ENCODE measurements around the gene NIPSNAP2. TPM values are rescaled to one million over a fixed set of nuclear protein-coding genes. Genes with fewer than 3 reads are reported as not detected.

The NIPSNAP2 gene
- total and polyA plus RNA-seq, 2 of the 13 experiments (the other 11 are each of a cell fraction or from before 2014, with no cell fraction given), result 40.3 to 61.5 TPM

- Histone ChIP-seq H3K4me2 (ENCODE audit: low read depth, low read length) (peak within 1 kb of the TSS; percentile 66), H3K36me3 (replicated peaks in 1 of 2; ENCODE audit: control insufficient read depth in 1 of 2, insufficient read depth in 2 of 2, low read length in 2 of 2) (peaks cover 1 to 17% of the 10 kb centered on the region in 2 experiments; a peak in 2 of 5 replicates), H3K9me3 (ENCODE audit: low read length) (no peaks in the 10 kb centered on the region), H3K4me1 (ENCODE audit: insufficient read depth, low read length) (peaks cover 34% of the 10 kb centered on the region), H3K4me3 (replicated peaks in 1 of 3; ENCODE audit: insufficient read depth in 1 of 3, low read depth in 2 of 3, low read length in 3 of 3) (peak within 1 kb of the TSS; percentile 79 to 99 (median 84)), H2AFZ (ENCODE audit: low read length) (no peak within 1 kb of the TSS), H3K79me2 (ENCODE audit: insufficient read depth, low read length) (peaks cover 19% of the 10 kb centered on the region), H3K9ac (ENCODE audit: insufficient read depth, low read depth, low read length) (peak within 1 kb of the TSS; percentile 86), H4K20me1 (ENCODE audit: insufficient read depth, low read length) (no peaks in the 10 kb centered on the region), H3K27ac (ENCODE audit: extremely low read length, insufficient read depth, low read length) (peak within 1 kb of the TSS; percentile 68), H3K27me3 (ENCODE audit: control insufficient read depth in 1 of 2, insufficient read depth in 2 of 2, low read length in 2 of 2) (no peaks in the 10 kb centered on the region; a peak in 1 of 5 replicates)
- intact Hi-C loops (cut with micrococcal nuclease; ENCODE audit: unreplicated experiment), result loop anchor here (2.0 kb wide), 1 partner anchor 65 kb away; the partner anchor contains the start of gene ZNF713
- in situ Hi-C loops (cut with HindIII; ENCODE audit: extremely low pct_ligation_motif_present, low pct_unique_long_range_greater_than_20kb), result loop anchor here (25.0 kb wide), 2 partner anchors 189 to 314 kb away; no protein-coding TSS in a partner anchor
- FAIRE-seq (peak; percentile 43), ATAC-seq (peak; percentile 98), DNase-seq (ENCODE audit: low spot score) (peak; percentile 89)
- under 1% methylated on average over 34 of the region's 53 CpGs for WGBS (ENCODE audit: low lambda C conversion rate)
- TSS peak; percentile 70 for BruUV-seq (replicated peaks)
- POLR2A ChIA-PET, result interaction anchor here (0.6 to 2.2 kb wide), 3 partner anchors 13 to 380 kb away, joined by 3 to 20 read pairs (median 3); partner anchors contain the start of gene NIPSNAP2
- CTCF ChIA-PET (ENCODE audit: low intra/inter-chr PET ratio, low total read pairs), result no interaction called here
- TF ChIP-seq REPIN1 (CRISPR knock-in tag; IDR thresholded peaks at IDR 0.05; ENCODE audit: borderline replicate concordance, low read depth) (peak; percentile 88; the same call in 1 of the 2 replicates), TFDP1 (CRISPR knock-in tag; IDR thresholded peaks at IDR 0.05; ENCODE audit: borderline replicate concordance) (peak; percentile 80; the same call in 1 of the 2 replicates), ATF2 (CRISPR knock-in tag; IDR thresholded peaks at IDR 0.05) (peak; percentile 55), ZNF7 (CRISPR knock-in tag; IDR thresholded peaks at IDR 0.05) (peak; percentile 12; the same call in 1 of the 2 replicates), ELF1 (CRISPR knock-in tag; IDR thresholded peaks at IDR 0.05) (peak; percentile 48; the same call in 1 of the 2 replicates), ERF (CRISPR knock-in tag; IDR thresholded peaks at IDR 0.05) (peak; percentile 87; the same call in 1 of the 2 replicates), FOXO1 (CRISPR knock-in tag; IDR thresholded peaks at IDR 0.05) (peak; percentile 42; the same call in 1 of the 2 replicates), BCL6 (CRISPR knock-in tag; IDR thresholded peaks at IDR 0.05) (no peak; the same call in 1 of the 2 replicates), CHD4 (IDR thresholded peaks at IDR 0.05; ENCODE audit: borderline replicate concordance, low read length) (no peak), RELA (CRISPR knock-in tag; IDR thresholded peaks at IDR 0.05) (0 out of 2 replicates have a peak, but pooled peaks have one; percentile 33), HNRNPUL1 (IDR thresholded peaks at IDR 0.05; ENCODE audit: low read depth, low read length) (no peak), TFDP2 (CRISPR knock-in tag; IDR thresholded peaks at IDR 0.05) (peak; percentile 70; the same call in 1 of the 2 replicates), ZNF354B (CRISPR knock-in tag; IDR thresholded peaks at IDR 0.05) (no peak), HCFC1 (IDR thresholded peaks at IDR 0.05; ENCODE audit: low read depth, low read length) (peak; percentile 58; the same call in 1 of the 2 replicates), NFE2L1 (CRISPR knock-in tag; IDR thresholded peaks at IDR 0.05; ENCODE audit: borderline replicate concordance) (no peak), PHF5A (CRISPR knock-in tag; IDR thresholded peaks at IDR 0.05; ENCODE audit: low read depth, unreplicated experiment) (peak; percentile 81), TBX2 (CRISPR knock-in tag; IDR thresholded peaks at IDR 0.05; ENCODE audit: borderline replicate concordance) (peak; percentile 49; the same call in 1 of the 2 replicates), THRA (CRISPR knock-in tag; IDR thresholded peaks at IDR 0.05; ENCODE audit: borderline replicate concordance) (0 out of 2 replicates have a peak, but pooled peaks have one; percentile 57), HDAC1 (CRISPR knock-in tag; IDR thresholded peaks at IDR 0.05) (peak; percentile 96)
Measured at GRCh38 chr7:55951637-55952351, 12.6 kb upstream of the NIPSNAP2 start, which contains the start of gene MRPS17. Gene MRPS17 (plus strand): TSS chr7:55951877. CDS start chr7:55953196, 1,319 bp downstream.
